ENCODE measurements around the gene RNF41.

The RNF41 gene

GRCh38 chr12:56206452-56207166, 15.1 kb downstream of the RNF41 start:
- TF ChIP-seq SPI1 (IDR thresholded peaks at IDR 0.05; ENCODE audit: borderline replicate concordance, low read depth) (no peak), CTCF (IDR thresholded peaks at IDR 0.05; ENCODE audit: insufficient read depth, low read length) (peak; percentile 75)
- Histone ChIP-seq H3K4me3 (replicated peaks; ENCODE audit: insufficient read depth, low read length) (no peak overlapping the region), H3K27me3 (ENCODE audit: insufficient read depth, poor library complexity, severe bottlenecking) (no peaks in the 10 kb centered on the region), H3K27ac (replicated peaks) (no peak overlapping the region)
- peak in 1 of 2 experiments; percentile 62 for DNase-seq (ENCODE audit: low read depth in 1 of 2, low spot score in 1 of 2)

GRCh38 chr12:56205445-56205844, 16.3 kb downstream of the RNF41 start:
- no peak for TF ChIP-seq GABPA (IDR thresholded peaks at IDR 0.05; ENCODE audit: low read depth)
- no peak for TF ChIP-seq REST (IDR thresholded peaks at IDR 0.05; ENCODE audit: insufficient replicate concordance, low read depth)
- no peak for TF ChIP-seq POLR2AphosphoS5 (IDR thresholded peaks at IDR 0.05; ENCODE audit: low read depth)
- TF ChIP-seq CTCF (IDR thresholded peaks at IDR 0.05; ENCODE audit: insufficient read depth, low read length), result no peak
- no peak for TF ChIP-seq SPI1 (IDR thresholded peaks at IDR 0.05; ENCODE audit: borderline replicate concordance, low read depth)
- Histone ChIP-seq H3K4me3 (replicated peaks; ENCODE audit: insufficient read depth, low read length) (no peak overlapping the region), H3K27ac (replicated peaks) (no peak overlapping the region), H3K27me3 (ENCODE audit: insufficient read depth, poor library complexity, severe bottlenecking) (no peaks in the 10 kb centered on the region)
- no peak for DNase-seq (ENCODE audit: low read depth in 1 of 2, low spot score in 1 of 2)

GRCh38 chr12:56204275-56204674, 17.4 kb downstream of the RNF41 start:
- Histone ChIP-seq H3K4me3 (replicated peaks; ENCODE audit: insufficient read depth, low read length) (no peak overlapping the region), H3K27me3 (ENCODE audit: insufficient read depth, poor library complexity, severe bottlenecking) (no peaks in the 10 kb centered on the region), H3K27ac (replicated peaks) (no peak overlapping the region)
- no peak for DNase-seq (ENCODE audit: low read depth in 1 of 2, low spot score in 1 of 2)
- TF ChIP-seq CTCF (IDR thresholded peaks at IDR 0.05; ENCODE audit: insufficient read depth, low read length) (no peak), POLR2AphosphoS5 (IDR thresholded peaks at IDR 0.05; ENCODE audit: low read depth) (no peak), SPI1 (IDR thresholded peaks at IDR 0.05; ENCODE audit: borderline replicate concordance, low read depth) (no peak), REST (IDR thresholded peaks at IDR 0.05; ENCODE audit: insufficient replicate concordance, low read depth) (no peak), GABPA (IDR thresholded peaks at IDR 0.05; ENCODE audit: low read depth) (no peak)

GRCh38 chr12:56202838-56203237, 18.9 kb downstream of the RNF41 start:
- no peaks in the 10 kb centered on the region for H3K27me3 ChIP-seq (ENCODE audit: insufficient read depth, poor library complexity, severe bottlenecking)
- no peak for DNase-seq (ENCODE audit: low read depth in 1 of 2, low spot score in 1 of 2)
- TF ChIP-seq CTCF (IDR thresholded peaks at IDR 0.05; ENCODE audit: insufficient read depth, low read length) (no peak), REST (IDR thresholded peaks at IDR 0.05; ENCODE audit: insufficient replicate concordance, low read depth) (no peak), GABPA (IDR thresholded peaks at IDR 0.05; ENCODE audit: low read depth) (no peak), SPI1 (IDR thresholded peaks at IDR 0.05; ENCODE audit: borderline replicate concordance, low read depth) (no peak), POLR2AphosphoS5 (IDR thresholded peaks at IDR 0.05; ENCODE audit: low read depth) (no peak)
- no peak overlapping the region for H3K27ac ChIP-seq (replicated peaks)
- no peak overlapping the region for H3K4me3 ChIP-seq (replicated peaks; ENCODE audit: insufficient read depth, low read length)
